GM19452 (cell line): ENCODE data around the gene SHQ1.
"Not testable (repeated sequence)": the region's sequence is repeated elsewhere in the genome, so short reads cannot be mapped to it uniquely, and the experiment has no call there.

Experiments
- ATAC-seq: cut with Tn5 transposase; IDR thresholded peaks from one replicate; pipeline ENCODE4 v1.9.1; 2021; ENCODE audit not compliant: unreplicated experiment

The SHQ1 gene

GRCh38 chr3:72803573-72803972, 44.7 kb downstream of the SHQ1 start:
- no peak for ATAC-seq

GRCh38 chr3:72802001-72802400, 46.2 kb downstream of the SHQ1 start:
- ATAC-seq, result no peak

- ATAC-seq, result no peak
These were observed 47.4 kb downstream of the SHQ1 start for GRCh38 chr3:72800869-72801268.

GRCh38 chr3:72798552-72799195, 49.6 kb downstream of the SHQ1 start:
- ATAC-seq, result no peak

- ATAC-seq, result no peak
These were observed 50.3 kb downstream of the SHQ1 start for GRCh38 chr3:72797773-72798543.

GRCh38 chr3:72794079-72794478, 54.2 kb downstream of the SHQ1 start:
- no peak for ATAC-seq

GRCh38 chr3:72791161-72791560, 57.1 kb downstream of the SHQ1 start:
- no peak for ATAC-seq

GRCh38 chr3:72789786-72790185, 58.5 kb downstream of the SHQ1 start:
- ATAC-seq, result no peak

- ATAC-seq, result not testable (repeated sequence)
These were observed 60.0 kb downstream of the SHQ1 start for GRCh38 chr3:72788232-72788631.

GRCh38 chr3:72786668-72787067, 61.6 kb downstream of the SHQ1 start:
- ATAC-seq, result no peak

- no peak for ATAC-seq
These were observed 64.0 kb downstream of the SHQ1 start for GRCh38 chr3:72784226-72784625.

GRCh38 chr3:72782521-72782920, 65.7 kb downstream of the SHQ1 start:
- no peak for ATAC-seq

- no peak for ATAC-seq
These were observed 78.3 kb downstream of the SHQ1 start for GRCh38 chr3:72769758-72770540.

- no peak for ATAC-seq
These were observed 79.3 kb downstream of the SHQ1 start for GRCh38 chr3:72768936-72769335.

- no peak for ATAC-seq
These were observed 79.8 kb downstream of the SHQ1 start for GRCh38 chr3:72768481-72768880.

GRCh38 chr3:72768006-72768441, 80.2 kb downstream of the SHQ1 start:
- no peak for ATAC-seq

GRCh38 chr3:72766866-72767265, 81.4 kb downstream of the SHQ1 start:
- ATAC-seq, result no peak

- no peak for ATAC-seq
These were observed 84.3 kb downstream of the SHQ1 start for GRCh38 chr3:72763751-72764440.

- ATAC-seq, result no peak
These were observed 86.8 kb downstream of the SHQ1 start for GRCh38 chr3:72761410-72761809.

- ATAC-seq, result no peak
These were observed 88.0 kb downstream of the SHQ1 start for GRCh38 chr3:72760225-72760624.

- peak; percentile 100 for ATAC-seq
These were observed 91.3 kb downstream of the SHQ1 start for GRCh38 chr3:72756900-72757299.
